HG03460 (cell line): Measurements from ENCODE around the gene AIF1L.
A peak's percentile ranks its signal among the peaks of the same experiment; 100 is the strongest.
"Not testable (repeated sequence)": the region's sequence is repeated elsewhere in the genome, so short reads cannot be mapped to it uniquely, and the experiment has no call there.

Experiments used
- ATAC-seq: cut with Tn5 transposase; IDR thresholded peaks from one replicate; pipeline ENCODE4 v1.9.1; 2021; ENCODE audit not compliant: unreplicated experiment

The AIF1L gene

GRCh38 chr9:131117762-131118145 lies 21.4 kb downstream of the AIF1L start:
- no peak for ATAC-seq

- ATAC-seq = no peak
Measured at GRCh38 chr9:131119600-131119999, 23.3 kb downstream of the AIF1L start.

GRCh38 chr9:131120620-131121228 lies 24.4 kb downstream of the AIF1L start:
- ATAC-seq = no peak

GRCh38 chr9:131121346-131121745 lies 25.0 kb downstream of the AIF1L start:
- no peak for ATAC-seq

GRCh38 chr9:131122158-131122557 lies 25.8 kb downstream of the AIF1L start:
- ATAC-seq = no peak

GRCh38 chr9:131125038-131125287 lies 28.6 kb downstream of the AIF1L start:
- peak; percentile 13 for ATAC-seq

- ATAC-seq = peak; percentile 95
Measured at GRCh38 chr9:131125288-131126058, 29.1 kb downstream of the AIF1L start, which contains the start of gene NUP214. Gene NUP214, plus strand, starts transcription at chr9:131125586. Its CDS starts 119 bp downstream, at chr9:131125705.

- no peak for ATAC-seq
Measured at GRCh38 chr9:131126059-131126426, 29.7 kb downstream of the AIF1L start.

- ATAC-seq = no peak
Measured at GRCh38 chr9:131129183-131129582, 32.9 kb downstream of the AIF1L start.

GRCh38 chr9:131138676-131139075 lies 42.3 kb downstream of the AIF1L start:
- no peak for ATAC-seq

GRCh38 chr9:131140112-131140511 lies 43.8 kb downstream of the AIF1L start:
- ATAC-seq = no peak

- no peak for ATAC-seq
Measured at GRCh38 chr9:131140550-131140949, 44.2 kb downstream of the AIF1L start.

- ATAC-seq = no peak
Measured at GRCh38 chr9:131142160-131142559, 45.8 kb downstream of the AIF1L start.

GRCh38 chr9:131144201-131144600 lies 47.9 kb downstream of the AIF1L start:
- ATAC-seq = no peak

GRCh38 chr9:131145245-131145644 lies 48.9 kb downstream of the AIF1L start:
- no peak for ATAC-seq

GRCh38 chr9:131146186-131146585 lies 49.9 kb downstream of the AIF1L start:
- no peak for ATAC-seq

- ATAC-seq = no peak
Measured at GRCh38 chr9:131148276-131148675, 51.9 kb downstream of the AIF1L start.

- ATAC-seq = no peak
Measured at GRCh38 chr9:131148966-131149687, 52.8 kb downstream of the AIF1L start.

GRCh38 chr9:131149688-131150053 lies 53.3 kb downstream of the AIF1L start:
- ATAC-seq = no peak

GRCh38 chr9:131153595-131153994 lies 57.3 kb downstream of the AIF1L start:
- no peak for ATAC-seq

GRCh38 chr9:131158673-131159072 lies 62.3 kb downstream of the AIF1L start:
- ATAC-seq = not testable (repeated sequence)

- ATAC-seq = no peak
Measured at GRCh38 chr9:131160416-131161112, 64.2 kb downstream of the AIF1L start.
